ENCODE results near the gene PIGN. TPM values are rescaled to one million over a fixed set of nuclear protein-coding genes. Genes with fewer than 3 reads are reported as not detected.
A peak's percentile ranks its signal among the peaks of the same experiment; 100 is the strongest.

PIGN gene
- total and polyA plus RNA-seq, 2 of the 8 experiments (the other 6 are each of a cell fraction or from before 2014, with no cell fraction given): 20.9 to 26.3 TPM

- Histone ChIP-seq H2BK12ac (ENCODE audit: low read depth, low read length) (no peak overlapping the region), H2AFZ (ENCODE audit: low read length) (no peak overlapping the region), H3K36me3 (ENCODE audit: control insufficient read depth in 2 of 4, insufficient read depth in 4 of 4, low read length in 3 of 4) (no peaks in the 10 kb centered on the region), H3K4me1 (replicated peaks in 1 of 4; ENCODE audit: control insufficient read depth in 3 of 4, insufficient read depth in 4 of 4, low read length in 3 of 4) (no peaks in the 10 kb centered on the region), H3K9me3 (ENCODE audit: insufficient read depth in 2 of 2, low read depth in 1 of 2, low read length in 1 of 2) (no peaks in the 10 kb centered on the region), H3K27me3 (replicated peaks in 1 of 4; ENCODE audit: control insufficient read depth in 3 of 4, extremely low read depth in 1 of 4, insufficient read depth in 3 of 4, low read length in 3 of 4) (no peaks in the 10 kb centered on the region), H3K4me3 (ENCODE audit: extremely low read depth in 1 of 4, insufficient read depth in 2 of 4, low read depth in 3 of 4, low read length in 4 of 4) (no peak overlapping the region), H2BK5ac (ENCODE audit: low read depth, low read length) (no peak overlapping the region), H3K4me2 (ENCODE audit: insufficient read depth in 1 of 2, low read depth in 2 of 2, low read length in 2 of 2) (no peak overlapping the region), H4K91ac (replicated peaks; ENCODE audit: insufficient read length, low read length) (no peak overlapping the region), H3K4ac (replicated peaks; ENCODE audit: insufficient read length, low read depth, low read length) (no peak overlapping the region), H3K14ac (ENCODE audit: insufficient read length) (no peak overlapping the region), H3K56ac (replicated peaks; ENCODE audit: insufficient read length, low read depth, low read length) (no peak overlapping the region), H4K8ac (ENCODE audit: extremely low read depth, insufficient read depth, low read length) (no peak overlapping the region), H3K79me2 (ENCODE audit: control insufficient read depth in 1 of 2, insufficient read depth in 2 of 2, low read length in 2 of 2) (peaks cover 5 to 98% of the 10 kb centered on the region in 2 experiments; a peak in 3 of 4 replicates), H2AK5ac (ENCODE audit: low read depth, low read length) (no peak overlapping the region), H3K27ac (ENCODE audit: low read depth, low read length) (no peak overlapping the region), H2BK20ac (ENCODE audit: low read length) (no peak overlapping the region), H2BK15ac (ENCODE audit: low read length) (no peak overlapping the region), H4K20me1 (replicated peaks in 1 of 2; ENCODE audit: control insufficient read depth in 1 of 2, insufficient read depth in 2 of 2, low read length in 2 of 2) (peaks cover 2 to 3% of the 10 kb centered on the region in 2 experiments), H3K9ac (replicated peaks in 1 of 4; ENCODE audit: extremely low read depth in 1 of 4, low read depth in 3 of 4, low read length in 3 of 4) (no peak overlapping the region), H4K5ac (ENCODE audit: insufficient read length, low read depth, low read length) (no peak overlapping the region), H3K79me1 (ENCODE audit: low read depth, low read length) (peaks cover 2% of the 10 kb centered on the region; the same call in 1 of the 2 replicates), H3K23ac (ENCODE audit: insufficient read length) (no peak overlapping the region), H2BK120ac (replicated peaks; ENCODE audit: low read depth, low read length) (no peak overlapping the region), H3K18ac (ENCODE audit: extremely low read depth, low read length) (no peak overlapping the region), H3K23me2 (ENCODE audit: low read depth, low read length) (no peaks in the 10 kb centered on the region)
- FAIRE-seq: no peak
- 75% methylated on average over 7 of the region's 7 CpGs; no CpG with 5 or more reads in 1 of the 2 experiments for WGBS, 2 experiments (ENCODE audit: extremely low coverage in 1 of 2, insufficient coverage in 1 of 2, insufficient read length in 1 of 2, insufficient replicate concordance in 2 of 2, low coverage in 1 of 2, low lambda C conversion rate in 2 of 2, missing lambda C conversion rate in 1 of 2)
- DNase-seq (ENCODE audit: low read depth in 1 of 2, low spot score in 2 of 2): peak in 1 of 2 experiments; percentile 53
- TF ChIP-seq TAF7 (optimal IDR thresholded peaks at IDR 0.05; ENCODE audit: borderline replicate concordance, low read depth, low read length) (no peak), NANOG (IDR thresholded peaks at IDR 0.05; ENCODE audit: insufficient read depth, low read depth, low read length, poor library complexity, severe bottlenecking) (no peak), CTCF (IDR thresholded peaks at IDR 0.05; ENCODE audit: control extremely low read depth in 1 of 3, insufficient read depth in 1 of 3, low read depth in 1 of 3, low read length in 3 of 3) (peak; percentile 35 to 51 (median 44); a peak in 3 of 4 replicates)
- CTCF ChIA-PET (ENCODE audit: partially characterized antibody): interaction anchor here (0.6 to 2.9 kb wide), 10 partner anchors 18 to 841 kb away, joined by 3 to 7 read pairs (median 4); no protein-coding TSS in a partner anchor
- POLR2A ChIA-PET (ENCODE audit: partially characterized antibody): interaction anchor here (4.2 kb wide), 1 partner anchor 9 kb away, joined by 23 read pairs; the partner anchor contains the start of genes PIGN and RELCH
These were observed 9.2 kb upstream of the PIGN start for GRCh38 chr18:62196079-62196478.

Data from H1 (cell line).